ENCODE results near the gene SHISA9. TPM values are rescaled to one million over a fixed set of nuclear protein-coding genes. Genes with fewer than 3 reads are reported as not detected.

Gene SHISA9
- total RNA-seq, 1 experiment from 2014 or later, result 0.29 TPM

DNA sequence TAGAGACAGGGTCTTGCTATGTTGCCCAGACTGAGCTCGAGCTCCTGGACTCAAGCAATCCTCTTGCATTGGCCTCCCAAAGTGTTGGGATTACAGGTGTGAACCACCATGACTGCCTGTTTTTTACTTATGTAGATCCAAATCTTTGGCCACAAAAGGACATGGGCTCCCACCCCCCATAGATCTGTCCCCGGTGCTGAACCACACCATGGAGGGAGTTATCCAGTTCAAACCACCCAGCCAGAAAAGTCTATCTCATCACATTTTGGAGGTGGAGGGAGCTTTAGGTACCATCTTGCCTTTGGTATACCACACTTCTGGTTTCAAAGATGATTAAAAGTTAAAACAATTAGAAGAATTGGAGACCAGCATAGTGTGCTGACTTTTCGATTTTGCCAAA is 26.2 kb downstream of the SHISA9 start:
- H3K4me3 ChIP-seq (ENCODE audit: low read depth, low read length), result no peak overlapping the region
- Mint-ChIP-seq H3K9me3 (ENCODE audit: unreplicated experiment) (no peaks in the 10 kb centered on the region), H3K4me3 (ENCODE audit: unreplicated experiment) (no peak overlapping the region), H3K4me1 (ENCODE audit: low read depth, unreplicated experiment) (no peaks in the 10 kb centered on the region), H3K27ac (ENCODE audit: unreplicated experiment) (no peak overlapping the region), H3K27me3 (ENCODE audit: insufficient read depth, unreplicated experiment) (peaks cover 12% of the 10 kb centered on the region), H3K36me3 (ENCODE audit: insufficient read depth, unreplicated experiment) (no peaks in the 10 kb centered on the region)
- no TSS peak for BruUV-seq (replicated peaks)
- CTCF ChIA-PET, result no interaction called here
- no peak for DNase-seq
- H3K9me3 ChIP-seq, result no peaks in the 10 kb centered on the region
- H3K36me3 ChIP-seq (ENCODE audit: control insufficient read depth, insufficient read depth, low read length), result no peaks in the 10 kb centered on the region
- no peaks in the 10 kb centered on the region for H3K27me3 ChIP-seq (replicated peaks; ENCODE audit: control insufficient read depth, insufficient read depth, low read length)
- POLR2A ChIA-PET, result no interaction called here
- no peaks in the 10 kb centered on the region for H3K4me1 ChIP-seq
- intact Hi-C loops (cut with micrococcal nuclease; ENCODE audit: unreplicated experiment), result no loop called here
- TF ChIP-seq CTCF (IDR thresholded peaks at IDR 0.05; ENCODE audit: insufficient read depth in 1 of 2, low read depth in 1 of 2, low read length in 1 of 2, severe bottlenecking in 1 of 2, unreplicated experiment in 1 of 2), result no peak

DNA sequence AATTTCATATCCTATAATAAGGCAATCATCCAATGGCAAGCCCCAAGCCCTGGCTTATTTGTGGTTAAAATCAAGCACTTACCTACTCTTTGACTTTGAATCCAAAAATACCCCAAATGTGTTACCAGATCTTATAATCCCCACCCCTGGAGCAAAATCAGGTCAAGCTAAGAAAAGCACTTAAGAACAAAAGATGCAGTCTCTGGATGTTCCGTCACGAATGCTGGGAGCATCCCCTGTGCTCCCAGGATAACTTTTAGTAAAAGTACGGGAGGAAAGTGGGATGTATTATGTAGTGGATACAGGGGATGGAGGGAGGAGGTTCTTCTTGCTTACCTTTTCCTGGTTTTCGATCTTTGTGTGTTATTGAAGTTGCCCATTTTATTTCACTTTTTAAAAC is 29.5 kb downstream of the SHISA9 start:
- Histone ChIP-seq H3K36me3 (ENCODE audit: control insufficient read depth, insufficient read depth, low read length) (no peaks in the 10 kb centered on the region), H3K9me3 (no peaks in the 10 kb centered on the region), H3K4me3 (ENCODE audit: low read depth, low read length) (no peak overlapping the region), H3K27me3 (replicated peaks; ENCODE audit: control insufficient read depth, insufficient read depth, low read length) (no peaks in the 10 kb centered on the region), H3K4me1 (no peaks in the 10 kb centered on the region)
- no peak overlapping the region for H3K27ac Mint-ChIP-seq (ENCODE audit: unreplicated experiment)
- peaks cover 14% of the 10 kb centered on the region for H3K27me3 Mint-ChIP-seq (ENCODE audit: insufficient read depth, unreplicated experiment)
- no peak overlapping the region for H3K4me3 Mint-ChIP-seq (ENCODE audit: unreplicated experiment)
- no peak for DNase-seq
- no peaks in the 10 kb centered on the region for H3K9me3 Mint-ChIP-seq (ENCODE audit: unreplicated experiment)
- H3K4me1 Mint-ChIP-seq (ENCODE audit: low read depth, unreplicated experiment), result no peaks in the 10 kb centered on the region
- no TSS peak for BruUV-seq (replicated peaks)
- CTCF ChIA-PET, result no interaction called here
- intact Hi-C loops (cut with micrococcal nuclease; ENCODE audit: unreplicated experiment), result no loop called here
- POLR2A ChIA-PET, result no interaction called here
- no peaks in the 10 kb centered on the region for H3K36me3 Mint-ChIP-seq (ENCODE audit: insufficient read depth, unreplicated experiment)
- no peak for TF ChIP-seq CTCF (IDR thresholded peaks at IDR 0.05; ENCODE audit: insufficient read depth in 1 of 2, low read depth in 1 of 2, low read length in 1 of 2, severe bottlenecking in 1 of 2, unreplicated experiment in 1 of 2)

DNA sequence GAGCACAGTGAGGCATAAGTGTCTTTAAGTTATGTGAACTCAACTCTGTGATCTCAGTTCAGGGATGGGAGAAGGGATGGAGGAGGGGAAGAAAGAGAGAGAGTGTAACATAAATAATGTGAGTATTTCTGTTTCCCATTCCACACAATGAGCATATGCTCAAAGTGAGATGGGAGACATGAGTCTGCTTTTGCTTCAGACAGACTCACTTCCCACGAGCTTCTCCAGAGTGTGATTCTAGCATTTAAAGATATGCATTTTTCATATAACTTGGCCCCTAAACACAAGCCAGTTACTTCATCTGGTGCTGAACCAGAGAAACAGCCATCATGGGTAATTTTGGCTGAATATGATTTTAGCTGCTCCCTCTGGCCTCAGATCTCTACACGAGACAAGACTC is 35.0 kb downstream of the SHISA9 start:
- POLR2A ChIA-PET, result no interaction called here
- CTCF ChIA-PET, result no interaction called here
- DNase-seq, result no peak
- Mint-ChIP-seq H3K36me3 (ENCODE audit: insufficient read depth, unreplicated experiment) (no peaks in the 10 kb centered on the region), H3K27me3 (ENCODE audit: insufficient read depth, unreplicated experiment) (peaks cover 19% of the 10 kb centered on the region), H3K9me3 (ENCODE audit: unreplicated experiment) (no peaks in the 10 kb centered on the region), H3K27ac (ENCODE audit: unreplicated experiment) (no peak overlapping the region), H3K4me1 (ENCODE audit: low read depth, unreplicated experiment) (no peaks in the 10 kb centered on the region), H3K4me3 (ENCODE audit: unreplicated experiment) (no peak overlapping the region)
- BruUV-seq (replicated peaks), result no TSS peak
- Histone ChIP-seq H3K27me3 (replicated peaks; ENCODE audit: control insufficient read depth, insufficient read depth, low read length) (no peaks in the 10 kb centered on the region), H3K4me3 (ENCODE audit: low read depth, low read length) (no peak overlapping the region), H3K36me3 (ENCODE audit: control insufficient read depth, insufficient read depth, low read length) (no peaks in the 10 kb centered on the region), H3K9me3 (no peaks in the 10 kb centered on the region), H3K4me1 (no peaks in the 10 kb centered on the region)
- no peak for TF ChIP-seq CTCF (IDR thresholded peaks at IDR 0.05; ENCODE audit: insufficient read depth in 1 of 2, low read depth in 1 of 2, low read length in 1 of 2, severe bottlenecking in 1 of 2, unreplicated experiment in 1 of 2)
- intact Hi-C loops (cut with micrococcal nuclease; ENCODE audit: unreplicated experiment), result no loop called here
